Kidney (tissue), 14 donors: Measurements from ENCODE around the gene CAVIN2. TPM values are rescaled to one million over a fixed set of nuclear protein-coding genes. Genes with fewer than 3 reads are reported as not detected.

Source experiments
- DNase-seq, 5 donors: peaks; one replicate each; pipeline ENCODE4 v3.0.0-alpha.2; 2013 to 2020
- FAIRE-seq: peaks from 2 replicates; lab custom pipeline; 2012; peaks lifted over from hg19 to GRCh38; lab: Jason Lieb, UNC
- H3K27ac ChIP-seq, 2 donors: one replicate each; pipeline ENCODE4 v1.7.0; 2013; ENCODE audit warnings: low read depth in 2 of 2, low read length in 2 of 2, inconsistent platforms in 1 of 2
- H3K27me3 ChIP-seq: one replicate; pipeline ENCODE4 v1.7.1; 2013; ENCODE audit warnings: low read length, inconsistent platforms; ENCODE audit not compliant: control insufficient read depth, insufficient read depth
- H3K36me3 ChIP-seq, 3 donors: one replicate each; pipeline versions ENCODE4 v1.7.0 to v1.7.1; 2013; ENCODE audit warnings: low read length in 3 of 3, control low read depth in 1 of 3, inconsistent platforms in 1 of 3; ENCODE audit not compliant: insufficient read depth in 3 of 3, control insufficient read depth in 2 of 3
- H3K4me1 ChIP-seq, 3 donors: one replicate each; pipeline versions ENCODE4 v1.7.0 to v1.7.1; 2013; ENCODE audit warnings: low read length in 3 of 3, inconsistent platforms in 1 of 3, low read depth in 1 of 3; ENCODE audit not compliant: control insufficient read depth in 2 of 3, insufficient read depth in 2 of 3
- H3K4me3 ChIP-seq, 3 donors: one replicate each; pipeline versions ENCODE4 v1.7.0 to v1.8.1; 2013; ENCODE audit warnings: low read length in 3 of 3, control low read depth in 1 of 3, inconsistent platforms in 1 of 3
- H3K9ac ChIP-seq, 3 donors: one replicate each; pipeline versions ENCODE4 v1.7.0 to v1.7.1; 2013; ENCODE audit warnings: low read length in 3 of 3, control low read depth in 1 of 3, inconsistent platforms in 1 of 3
- H3K9me3 ChIP-seq, 3 donors: one replicate each; pipeline versions ENCODE4 v1.7.0 to v1.7.1; 2013; ENCODE audit warnings: low read length in 3 of 3, control low read depth in 1 of 3, inconsistent platforms in 1 of 3; ENCODE audit not compliant: control insufficient read depth in 2 of 3, insufficient read depth in 1 of 3
- intact Hi-C: fragments of 100-400 bp; cut with DNase I; formaldehyde crosslinking; loops from one replicate; pipeline ENCODE4 v1.11.1; 2022
- polyA plus RNA-seq: library from polyadenylated mRNA; stranded (reverse); fragments of 350-450 nt; fragmentation: Illumina TruSeq; extraction: RNeasy Lipid Tissue Mini Kit (QIAGEN cat#74804); gene quantifications from one replicate; pipeline ENCODE4 v1.2.3, GENCODE V29; 2014; ENCODE audit warnings: low read depth, low replicate concordance; ENCODE audit not compliant: insufficient read depth
- total RNA-seq: library from RNA; stranded (reverse); fragmentation: NEBNext Ultra II Directional; extraction: Animal tissue kit (Norgen Biotek cat#: 25700); gene quantifications from one replicate; pipeline ENCODE4 v1.2.1, GENCODE V29; 2021
- TF ChIP-seq, protein P1 (sequence below): IDR thresholded peaks from 3 replicates; pipeline ENCODE4 v1.5.1; 2012; ENCODE audit warnings: mild to moderate bottlenecking, moderate library complexity, borderline replicate concordance; ENCODE audit not compliant: insufficient read depth; ENCODE audit errors: extremely low read depth
- donor health status: control.
- donor health status: control.
- donor health status: control.
- donor health status: control.
- donor health status: control.
- donor health status: DM: yes; HTN: yes; CAD: no.
- donor health status: Normal renal cell carcinoma (clear cell type).

CAVIN2 gene
- total and polyA plus RNA-seq, 2 donors from 2014 or later: 17.9 to 55.0 TPM

DNA sequence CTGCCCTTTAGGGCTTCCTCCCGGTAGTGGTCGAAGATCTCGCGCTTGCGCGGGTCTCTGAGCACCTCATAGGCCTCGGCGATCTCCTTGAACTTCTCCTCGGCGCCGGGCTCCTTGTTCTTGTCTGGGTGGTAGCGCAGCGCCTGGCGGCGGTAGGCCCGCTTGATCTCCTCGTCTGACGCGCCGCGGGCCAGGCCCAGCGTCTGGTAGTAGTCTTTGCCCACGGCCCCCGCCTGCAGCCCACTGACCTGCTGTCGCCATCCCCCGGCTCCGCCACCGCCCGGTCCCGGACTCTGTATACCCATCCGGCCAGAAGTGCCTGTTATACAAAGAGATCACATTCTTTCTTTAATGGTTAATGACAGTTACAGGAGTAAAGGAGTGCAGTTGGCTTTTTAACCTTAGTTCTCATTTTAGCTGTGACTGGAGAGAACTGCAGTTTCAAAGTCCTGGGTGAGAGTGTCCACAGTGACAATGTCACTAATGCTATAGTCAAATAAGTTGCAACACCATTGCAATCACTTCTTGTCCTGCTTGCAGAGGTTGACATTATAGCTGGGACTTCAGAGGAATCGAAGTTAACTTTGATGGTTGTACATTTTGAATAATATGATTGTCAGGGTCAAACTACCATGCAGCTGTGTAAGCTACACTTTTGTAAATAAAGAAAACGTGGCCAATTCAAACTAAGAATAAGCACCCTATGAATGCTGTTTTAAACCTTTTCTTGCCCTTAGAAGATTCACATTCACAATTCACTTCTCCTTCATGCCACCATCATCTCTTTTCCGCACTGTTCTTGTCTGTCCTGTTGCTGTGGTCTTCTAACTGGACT, 35.3 kb upstream of the CAVIN2 start:
- Histone ChIP-seq H3K9ac (no peak overlapping the region), H3K4me1 (no peaks in the 10 kb centered on the region), H3K27me3 (no peaks in the 10 kb centered on the region), H3K4me3 (no peak overlapping the region), H3K9me3 (no peaks in the 10 kb centered on the region), H3K27ac (no peak overlapping the region), H3K36me3 (no peaks in the 10 kb centered on the region)
- intact Hi-C loops: no loop called here
- peak in 1 of 5 donors; percentile 68 for DNase-seq
- TF ChIP-seq, protein P1, sequence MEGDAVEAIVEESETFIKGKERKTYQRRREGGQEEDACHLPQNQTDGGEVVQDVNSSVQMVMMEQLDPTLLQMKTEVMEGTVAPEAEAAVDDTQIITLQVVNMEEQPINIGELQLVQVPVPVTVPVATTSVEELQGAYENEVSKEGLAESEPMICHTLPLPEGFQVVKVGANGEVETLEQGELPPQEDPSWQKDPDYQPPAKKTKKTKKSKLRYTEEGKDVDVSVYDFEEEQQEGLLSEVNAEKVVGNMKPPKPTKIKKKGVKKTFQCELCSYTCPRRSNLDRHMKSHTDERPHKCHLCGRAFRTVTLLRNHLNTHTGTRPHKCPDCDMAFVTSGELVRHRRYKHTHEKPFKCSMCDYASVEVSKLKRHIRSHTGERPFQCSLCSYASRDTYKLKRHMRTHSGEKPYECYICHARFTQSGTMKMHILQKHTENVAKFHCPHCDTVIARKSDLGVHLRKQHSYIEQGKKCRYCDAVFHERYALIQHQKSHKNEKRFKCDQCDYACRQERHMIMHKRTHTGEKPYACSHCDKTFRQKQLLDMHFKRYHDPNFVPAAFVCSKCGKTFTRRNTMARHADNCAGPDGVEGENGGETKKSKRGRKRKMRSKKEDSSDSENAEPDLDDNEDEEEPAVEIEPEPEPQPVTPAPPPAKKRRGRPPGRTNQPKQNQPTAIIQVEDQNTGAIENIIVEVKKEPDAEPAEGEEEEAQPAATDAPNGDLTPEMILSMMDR: no peak
- no peak for FAIRE-seq

DNA sequence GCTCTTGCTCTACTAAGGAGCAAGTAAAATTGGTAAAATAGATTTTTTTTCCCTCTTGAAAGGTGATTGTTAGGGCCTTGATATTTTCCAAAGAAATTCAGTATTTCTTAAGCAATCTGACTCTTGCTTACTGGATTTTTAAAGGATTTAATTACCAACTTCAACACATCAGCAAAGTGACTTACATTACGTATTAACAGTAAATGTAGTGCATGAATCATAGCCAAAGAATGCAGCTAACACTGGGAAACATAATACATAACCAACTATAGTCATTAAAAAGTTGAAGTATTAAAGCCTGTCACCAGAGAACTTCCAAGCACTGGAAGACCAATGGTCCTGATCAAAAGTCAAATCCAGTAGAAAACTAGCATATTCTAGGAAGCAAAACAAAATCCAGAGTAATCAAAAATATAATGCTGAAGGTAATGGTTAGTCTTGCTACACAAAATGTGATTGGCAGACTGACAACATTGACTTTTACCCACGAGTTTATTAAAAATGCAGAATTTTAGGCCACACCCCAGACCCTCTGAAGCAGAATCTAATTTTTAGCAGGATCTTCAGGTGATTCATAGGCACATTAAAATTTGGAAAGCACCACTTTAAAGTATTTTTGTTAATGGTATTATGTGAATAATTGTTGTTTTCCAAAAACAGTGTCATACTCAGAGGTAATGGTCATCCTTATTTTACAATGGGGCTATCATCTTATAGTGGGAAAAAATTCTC, 31.8 kb upstream of the CAVIN2 start:
- TF ChIP-seq, protein P1: no peak
- Histone ChIP-seq H3K4me1 (no peaks in the 10 kb centered on the region), H3K27me3 (no peaks in the 10 kb centered on the region), H3K9ac (no peak overlapping the region), H3K36me3 (no peaks in the 10 kb centered on the region), H3K27ac (no peak overlapping the region), H3K9me3 (no peaks in the 10 kb centered on the region), H3K4me3 (no peak overlapping the region)
- peak; percentile 86 for FAIRE-seq
- intact Hi-C loops: no loop called here
- DNase-seq: peak in 2 of 5 donors; percentile 61 to 64

DNA sequence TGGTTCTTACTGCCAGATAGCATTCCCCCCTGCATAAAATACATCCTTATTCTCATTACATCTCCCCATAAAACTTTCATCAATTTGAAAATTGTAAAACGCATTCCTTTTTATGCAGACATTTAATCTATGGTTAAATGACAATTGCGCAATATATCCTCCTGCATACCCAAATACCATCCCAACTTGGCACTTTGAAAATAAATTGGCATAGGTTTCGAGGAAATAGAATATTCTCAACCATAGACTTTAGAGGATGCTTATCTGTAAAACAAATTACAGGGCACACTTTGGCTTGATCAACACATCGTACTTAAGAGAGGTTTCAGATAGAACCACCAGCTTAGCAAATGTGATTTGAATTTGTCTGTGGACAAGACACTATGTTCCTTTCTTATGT, 31.0 kb upstream of the CAVIN2 start:
- H3K9me3 ChIP-seq: no peaks in the 10 kb centered on the region
- H3K27me3 ChIP-seq: no peaks in the 10 kb centered on the region
- TF ChIP-seq, protein P1: no peak
- intact Hi-C loops: no loop called here
- no peak overlapping the region for H3K4me3 ChIP-seq
- DNase-seq (no peak), FAIRE-seq (no peak)
- H3K4me1 ChIP-seq: no peaks in the 10 kb centered on the region
- no peaks in the 10 kb centered on the region for H3K36me3 ChIP-seq
- no peak overlapping the region for H3K27ac ChIP-seq
- H3K9ac ChIP-seq: no peak overlapping the region
